ENCODE data around the gene ATP2C2. TPM values are rescaled to one million over a fixed set of nuclear protein-coding genes. Genes with fewer than 3 reads are reported as not detected.
A peak's percentile ranks its signal among the peaks of the same experiment; 100 is the strongest.

ATP2C2 gene
- total RNA-seq, 1 donor from 2014 or later: not detected

GRCh38 chr16:84404936-84405639, 36.8 kb downstream of the ATP2C2 start:
- peaks cover 10% of the 10 kb centered on the region for H3K9me3 Mint-ChIP-seq (ENCODE audit: low read depth)
- DNase-seq (ENCODE audit: low spot score): peak; percentile 59
- peaks cover 59% of the 10 kb centered on the region for H3K27me3 Mint-ChIP-seq (ENCODE audit: low read depth)
- H3K27ac Mint-ChIP-seq (ENCODE audit: unreplicated experiment): no peak overlapping the region
- H3K4me1 Mint-ChIP-seq (ENCODE audit: low read depth): no peaks in the 10 kb centered on the region
- TF ChIP-seq CTCF (IDR thresholded peaks at IDR 0.05): no peak
- no peaks in the 10 kb centered on the region for H3K36me3 Mint-ChIP-seq (ENCODE audit: low read depth)
- no peak overlapping the region for H3K4me3 Mint-ChIP-seq (ENCODE audit: unreplicated experiment)

- no peak for TF ChIP-seq CTCF (IDR thresholded peaks at IDR 0.05)
- Mint-ChIP-seq H3K27me3 (ENCODE audit: low read depth) (peaks cover 54% of the 10 kb centered on the region), H3K4me3 (ENCODE audit: unreplicated experiment) (no peak overlapping the region), H3K9me3 (ENCODE audit: low read depth) (peaks cover 8% of the 10 kb centered on the region), H3K27ac (ENCODE audit: unreplicated experiment) (no peak overlapping the region), H3K4me1 (ENCODE audit: low read depth) (no peaks in the 10 kb centered on the region), H3K36me3 (ENCODE audit: low read depth) (no peaks in the 10 kb centered on the region)
- peak; percentile 56 for DNase-seq (ENCODE audit: low spot score)
Measured at GRCh38 chr16:84406006-84406963, 37.9 kb downstream of the ATP2C2 start.

GRCh38 chr16:84407588-84408313, 39.4 kb downstream of the ATP2C2 start:
- Mint-ChIP-seq H3K4me1 (ENCODE audit: low read depth) (no peaks in the 10 kb centered on the region), H3K27me3 (ENCODE audit: low read depth) (peaks cover 47% of the 10 kb centered on the region), H3K27ac (ENCODE audit: unreplicated experiment) (no peak overlapping the region), H3K36me3 (ENCODE audit: low read depth) (no peaks in the 10 kb centered on the region), H3K4me3 (ENCODE audit: unreplicated experiment) (no peak overlapping the region), H3K9me3 (ENCODE audit: low read depth) (no peaks in the 10 kb centered on the region)
- peak; percentile 85 for DNase-seq (ENCODE audit: low spot score)
- TF ChIP-seq CTCF (IDR thresholded peaks at IDR 0.05): no peak

- no peaks in the 10 kb centered on the region for H3K4me1 Mint-ChIP-seq (ENCODE audit: low read depth)
- TF ChIP-seq CTCF (IDR thresholded peaks at IDR 0.05): no peak
- H3K36me3 Mint-ChIP-seq (ENCODE audit: low read depth): no peaks in the 10 kb centered on the region
- no peaks in the 10 kb centered on the region for H3K9me3 Mint-ChIP-seq (ENCODE audit: low read depth)
- peaks cover 47% of the 10 kb centered on the region for H3K27me3 Mint-ChIP-seq (ENCODE audit: low read depth)
- H3K27ac Mint-ChIP-seq (ENCODE audit: unreplicated experiment): no peak overlapping the region
- peak; percentile 57 for DNase-seq (ENCODE audit: low spot score)
- H3K4me3 Mint-ChIP-seq (ENCODE audit: unreplicated experiment): no peak overlapping the region
Measured at GRCh38 chr16:84408314-84408690, 40.0 kb downstream of the ATP2C2 start.

- Mint-ChIP-seq H3K27me3 (ENCODE audit: low read depth) (peaks cover 51% of the 10 kb centered on the region), H3K4me1 (ENCODE audit: low read depth) (no peaks in the 10 kb centered on the region), H3K27ac (ENCODE audit: unreplicated experiment) (no peak overlapping the region), H3K4me3 (ENCODE audit: unreplicated experiment) (no peak overlapping the region), H3K36me3 (ENCODE audit: low read depth) (no peaks in the 10 kb centered on the region), H3K9me3 (ENCODE audit: low read depth) (no peaks in the 10 kb centered on the region)
- DNase-seq (ENCODE audit: low spot score): no peak
- no peak for TF ChIP-seq CTCF (IDR thresholded peaks at IDR 0.05)
Measured at GRCh38 chr16:84408856-84409255, 40.5 kb downstream of the ATP2C2 start.
